H9 (cell line): ENCODE results near the gene NFE2L3. TPM values are rescaled to one million over a fixed set of nuclear protein-coding genes. Genes with fewer than 3 reads are reported as not detected.

Experiments used
- DNase-seq: peaks from one replicate; pipeline ENCODE4 v3.0.0-alpha.2; 2017
- H2AFZ ChIP-seq: one replicate; pipeline ENCODE4 v1.6.1; 2013; ENCODE audit warnings: mild to moderate bottlenecking, low read length, control low read depth, moderate library complexity
- H2AK5ac ChIP-seq: 2 replicates; pipeline ENCODE4 v1.6.1; 2013; ENCODE audit warnings: low read length, control low read depth, mixed read lengths; ENCODE audit not compliant: insufficient read length
- H2BK120ac ChIP-seq: one replicate; pipeline ENCODE4 v1.6.1; 2013; ENCODE audit warnings: low read depth, mild to moderate bottlenecking, low read length, control low read depth, inconsistent platforms; ENCODE audit not compliant: poor library complexity, severe bottlenecking
- H2BK12ac ChIP-seq: 2 replicates; pipeline ENCODE4 v1.6.1; 2013; ENCODE audit warnings: low read length, control low read depth, mixed read lengths, low read depth; ENCODE audit not compliant: insufficient read length
- H2BK15ac ChIP-seq: 2 replicates; pipeline ENCODE4 v1.6.1; 2013; ENCODE audit warnings: low read depth, low read length, control low read depth
- H2BK20ac ChIP-seq: one replicate; pipeline ENCODE4 v1.6.1; 2013; ENCODE audit warnings: low read depth, mild to moderate bottlenecking, low read length, control low read depth, inconsistent platforms; ENCODE audit not compliant: poor library complexity, severe bottlenecking
- H2BK5ac ChIP-seq: 2 replicates; pipeline ENCODE4 v1.6.1; 2013; ENCODE audit warnings: low read length, control low read depth, mixed read lengths; ENCODE audit not compliant: insufficient read length
- H3K14ac ChIP-seq: 2 replicates; pipeline ENCODE4 v1.6.1; 2013; ENCODE audit warnings: low read length, control low read depth; ENCODE audit not compliant: insufficient read depth
- H3K18ac ChIP-seq: 2 replicates; pipeline ENCODE4 v1.6.1; 2013; ENCODE audit warnings: low read depth, mild to moderate bottlenecking, mixed read lengths, low read length, control low read depth; ENCODE audit not compliant: insufficient read length
- H3K23ac ChIP-seq: 2 replicates; pipeline ENCODE4 v1.6.1; 2013; ENCODE audit warnings: low read length, control low read depth, mixed read lengths, low read depth; ENCODE audit not compliant: insufficient read length
- H3K23me2 ChIP-seq: 2 replicates; pipeline ENCODE4 v1.6.1; 2013; ENCODE audit warnings: low read depth, mild to moderate bottlenecking, mixed read lengths, low read length, control low read depth; ENCODE audit not compliant: insufficient read length, poor library complexity, severe bottlenecking
- H3K27ac ChIP-seq: 2 replicates; pipeline ENCODE4 v1.5.1; 2013; ENCODE audit warnings: low read length, control low read depth, mixed read lengths, low read depth; ENCODE audit not compliant: insufficient read length
- H3K27me3 ChIP-seq: 2 replicates; pipeline ENCODE4 v1.6.1; 2013; ENCODE audit warnings: low read length, control low read depth, inconsistent platforms; ENCODE audit not compliant: insufficient read depth
- H3K4ac ChIP-seq: 2 replicates; pipeline ENCODE4 v1.6.1; 2013; ENCODE audit warnings: low read depth, mild to moderate bottlenecking, control low read depth, inconsistent platforms, low read length, moderate library complexity
- H3K4me1 ChIP-seq: 2 replicates; pipeline ENCODE4 v1.6.1; 2013; ENCODE audit warnings: low read length, control low read depth, inconsistent platforms; ENCODE audit not compliant: insufficient read depth
- H3K4me2 ChIP-seq: 2 replicates; pipeline ENCODE4 v1.6.1; 2013; ENCODE audit warnings: low read length, control low read depth, mixed read lengths; ENCODE audit not compliant: insufficient read length, insufficient read depth
- H3K56ac ChIP-seq: 2 replicates; pipeline ENCODE4 v1.6.1; 2013; ENCODE audit warnings: low read depth, mild to moderate bottlenecking, mixed read lengths, low read length, control low read depth; ENCODE audit not compliant: insufficient read length
- H3K79me1 ChIP-seq: 2 replicates; pipeline ENCODE4 v1.6.1; 2013; ENCODE audit warnings: low read depth, mild to moderate bottlenecking, moderate library complexity, low read length, control low read depth, inconsistent platforms; ENCODE audit not compliant: insufficient read depth, poor library complexity, severe bottlenecking
- H3K79me2 ChIP-seq: 2 replicates; pipeline ENCODE4 v1.6.1; 2013; ENCODE audit warnings: low read length, control low read depth, inconsistent platforms; ENCODE audit not compliant: insufficient read depth
- H3K9ac ChIP-seq: 2 replicates; pipeline ENCODE4 v1.6.1; 2013; ENCODE audit warnings: low read length, control low read depth, mixed read lengths; ENCODE audit not compliant: insufficient read length; ENCODE audit errors: extremely low read depth
- H3K9me3 ChIP-seq: one replicate; pipeline ENCODE4 v1.6.1; 2013; ENCODE audit warnings: low read depth, low read length, inconsistent platforms; ENCODE audit not compliant: control insufficient read depth
- H3T11ph ChIP-seq: one replicate; pipeline ENCODE4 v1.6.1; 2013; ENCODE audit warnings: mild to moderate bottlenecking, low read length, control low read depth, inconsistent platforms
- H4K20me1 ChIP-seq: one replicate; pipeline ENCODE4 v1.6.1; 2013; ENCODE audit not compliant: control insufficient read depth, insufficient read length, insufficient read depth
- H4K5ac ChIP-seq: 2 replicates; pipeline ENCODE4 v1.6.1; 2013; ENCODE audit warnings: low read depth, mild to moderate bottlenecking, mixed read lengths, low read length, control low read depth; ENCODE audit not compliant: insufficient read length
- H4K8ac ChIP-seq: replicated peaks from 2 replicates; pipeline ENCODE4 v1.6.1; 2013; ENCODE audit warnings: low read length, control low read depth, mixed read lengths, low read depth; ENCODE audit not compliant: insufficient read length
- H4K91ac ChIP-seq: 2 replicates; pipeline ENCODE4 v1.6.1; 2013; ENCODE audit warnings: low read depth, mild to moderate bottlenecking, moderate library complexity, mixed read lengths, low read length, control low read depth; ENCODE audit not compliant: insufficient read length
- H3K27ac Mint-ChIP-seq, 3 experiments: 2 replicates in 2 of 3; 3 replicates in 1 of 3; pipeline ENCODE4 v1.8.0; 2020 to 2021; ENCODE audit warnings: mixed read lengths in 3 of 3, mild to moderate bottlenecking in 1 of 3, moderate library complexity in 1 of 3
- H3K27me3 Mint-ChIP-seq: 2 replicates; pipeline ENCODE4 v1.8.0; 2021; ENCODE audit warnings: low read depth, mild to moderate bottlenecking, moderate library complexity, mixed read lengths
- H3K36me3 Mint-ChIP-seq, 3 experiments: 2 replicates in 2 of 3; 3 replicates in 1 of 3; pipeline ENCODE4 v1.8.0; 2020 to 2021; ENCODE audit warnings: low read depth in 3 of 3, mixed read lengths in 3 of 3; ENCODE audit not compliant: insufficient read depth in 1 of 3
- H3K4me1 Mint-ChIP-seq, 2 experiments: 2 replicates each; pipeline ENCODE4 v1.8.0; 2020; ENCODE audit warnings: mixed read lengths in 2 of 2
- H3K4me3 Mint-ChIP-seq, 2 experiments: 2 replicates in 1 of 2; 3 replicates in 1 of 2; pipeline ENCODE4 v1.8.0; 2020 to 2021; ENCODE audit warnings: mild to moderate bottlenecking in 2 of 2, mixed read lengths in 2 of 2, moderate library complexity in 1 of 2
- H3K9me3 Mint-ChIP-seq, 2 experiments: 2 replicates in 1 of 2; 3 replicates in 1 of 2; pipeline ENCODE4 v1.8.0; 2020; ENCODE audit warnings: mild to moderate bottlenecking in 2 of 2, mixed read lengths in 2 of 2, moderate library complexity in 1 of 2
- WGBS: extraction: QIAGEN DNeasy Blood & Tissue Kit; methylation state at CpG from one replicate; pipeline ENCODE4 v1.1.7; 2013; ENCODE audit warnings: missing lambda C conversion rate, low lambda C conversion rate, mixed read lengths; ENCODE audit not compliant: insufficient read length; ENCODE audit errors: extremely low coverage; 5-methylcytosine and 5-hydroxymethylcytosine counted together
- total RNA-seq: library from RNA; stranded (reverse); gene quantifications from 2 replicates; pipeline ENCODE4 v1.2.1, GENCODE V29; 2021
- TF ChIP-seq, protein P1 (sequence below): fragments of 200-600 bp; sonication (generic); conservative IDR thresholded peaks from 3 replicates; pipeline ENCODE4 v1.8.0; 2021; ENCODE audit warnings: antibody characterized with exemption, mild to moderate bottlenecking

The NFE2L3 gene
- total RNA-seq, 1 experiment from 2014 or later, result 46.9 TPM

DNA sequence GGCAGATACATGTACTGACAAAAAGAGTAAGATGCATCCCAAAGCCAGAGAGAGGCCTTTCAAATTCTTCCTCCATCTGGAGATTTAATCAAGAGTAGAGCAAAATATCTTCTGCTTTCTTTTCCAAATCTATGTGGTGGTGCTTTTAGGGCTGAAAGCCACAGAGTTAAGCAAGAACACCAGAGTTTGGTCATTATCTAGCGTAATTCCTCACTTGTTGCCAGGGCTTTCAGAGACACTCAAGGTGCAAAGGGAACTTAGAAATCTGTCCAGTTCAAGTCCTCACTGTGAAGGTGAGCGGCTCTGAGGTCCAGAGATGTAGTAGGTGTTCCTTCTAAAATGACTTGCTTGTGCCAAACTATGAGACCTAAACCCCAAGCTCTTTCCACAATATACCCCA, 10.9 kb upstream of the NFE2L3 start:
- Mint-ChIP-seq H3K4me1 (no peaks in the 10 kb centered on the region), H3K4me3 (no peak overlapping the region), H3K36me3 (peaks cover under 1 to 2% (median 1%) of the 10 kb centered on the region in 3 experiments; a peak in 2 of 7 replicates), H3K27ac (no peak overlapping the region), H3K9me3 (peaks cover 2% of the 10 kb centered on the region in 2 experiments; a peak in 2 of 5 replicates), H3K27me3 (peaks cover 2% of the 10 kb centered on the region; the same call in 1 of the 2 replicates)
- no peak overlapping the region for H3K4me2 ChIP-seq
- no peak overlapping the region for H3K18ac ChIP-seq
- no CpG with 5 or more reads among the region's 2 CpGs for WGBS
- no peaks in the 10 kb centered on the region for H4K20me1 ChIP-seq
- DNase-seq, result no peak
- H2BK12ac ChIP-seq, result no peak overlapping the region
- H3K79me2 ChIP-seq, result no peaks in the 10 kb centered on the region
- H3K27ac ChIP-seq, result no peak overlapping the region
- H3K23ac ChIP-seq, result no peak overlapping the region
- H3T11ph ChIP-seq, result no peak overlapping the region
- no peak overlapping the region for H3K56ac ChIP-seq
- H2BK15ac ChIP-seq, result no peak overlapping the region
- H2AFZ ChIP-seq, result no peak overlapping the region
- no peak overlapping the region for H2BK5ac ChIP-seq
- H3K27me3 ChIP-seq, result no peaks in the 10 kb centered on the region
- H4K91ac ChIP-seq, result no peak overlapping the region
- no peak overlapping the region for H3K4ac ChIP-seq
- TF ChIP-seq, protein P1, sequence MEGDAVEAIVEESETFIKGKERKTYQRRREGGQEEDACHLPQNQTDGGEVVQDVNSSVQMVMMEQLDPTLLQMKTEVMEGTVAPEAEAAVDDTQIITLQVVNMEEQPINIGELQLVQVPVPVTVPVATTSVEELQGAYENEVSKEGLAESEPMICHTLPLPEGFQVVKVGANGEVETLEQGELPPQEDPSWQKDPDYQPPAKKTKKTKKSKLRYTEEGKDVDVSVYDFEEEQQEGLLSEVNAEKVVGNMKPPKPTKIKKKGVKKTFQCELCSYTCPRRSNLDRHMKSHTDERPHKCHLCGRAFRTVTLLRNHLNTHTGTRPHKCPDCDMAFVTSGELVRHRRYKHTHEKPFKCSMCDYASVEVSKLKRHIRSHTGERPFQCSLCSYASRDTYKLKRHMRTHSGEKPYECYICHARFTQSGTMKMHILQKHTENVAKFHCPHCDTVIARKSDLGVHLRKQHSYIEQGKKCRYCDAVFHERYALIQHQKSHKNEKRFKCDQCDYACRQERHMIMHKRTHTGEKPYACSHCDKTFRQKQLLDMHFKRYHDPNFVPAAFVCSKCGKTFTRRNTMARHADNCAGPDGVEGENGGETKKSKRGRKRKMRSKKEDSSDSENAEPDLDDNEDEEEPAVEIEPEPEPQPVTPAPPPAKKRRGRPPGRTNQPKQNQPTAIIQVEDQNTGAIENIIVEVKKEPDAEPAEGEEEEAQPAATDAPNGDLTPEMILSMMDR, result no peak
- H2BK20ac ChIP-seq, result no peak overlapping the region
- H3K4me1 ChIP-seq, result no peaks in the 10 kb centered on the region
- no peak overlapping the region for H3K9ac ChIP-seq
- H3K79me1 ChIP-seq, result no peaks in the 10 kb centered on the region
- no peak overlapping the region for H3K14ac ChIP-seq
- H4K5ac ChIP-seq, result no peak overlapping the region
- no peaks in the 10 kb centered on the region for H3K23me2 ChIP-seq
- no peak overlapping the region for H4K8ac ChIP-seq
- H2BK120ac ChIP-seq, result no peak overlapping the region
- no peaks in the 10 kb centered on the region for H3K9me3 ChIP-seq
- no peak overlapping the region for H2AK5ac ChIP-seq
